ENCODE results near the gene ADAM23.

- TF ChIP-seq CTCF (IDR thresholded peaks at IDR 0.05), result no peak
- TF ChIP-seq POLR2A (IDR thresholded peaks at IDR 0.05), result no peak
These were observed 11.9 kb upstream of the ADAM23 start for GRCh38 chr2:206431439-206431838.

All from lower leg skin (tissue), 3 donors.